NCI-H2029 treated with DMSO at 0.1 percent for 48 hours (cell line): Measurements from ENCODE around the gene PHC2.
A peak's percentile ranks its signal among the peaks of the same experiment; 100 is the strongest.

Experiments used
- DNase-seq: peaks from one replicate; lab custom pipeline; 2025; lab: John Stamatoyannopoulos, UW

PHC2 gene

DNA sequence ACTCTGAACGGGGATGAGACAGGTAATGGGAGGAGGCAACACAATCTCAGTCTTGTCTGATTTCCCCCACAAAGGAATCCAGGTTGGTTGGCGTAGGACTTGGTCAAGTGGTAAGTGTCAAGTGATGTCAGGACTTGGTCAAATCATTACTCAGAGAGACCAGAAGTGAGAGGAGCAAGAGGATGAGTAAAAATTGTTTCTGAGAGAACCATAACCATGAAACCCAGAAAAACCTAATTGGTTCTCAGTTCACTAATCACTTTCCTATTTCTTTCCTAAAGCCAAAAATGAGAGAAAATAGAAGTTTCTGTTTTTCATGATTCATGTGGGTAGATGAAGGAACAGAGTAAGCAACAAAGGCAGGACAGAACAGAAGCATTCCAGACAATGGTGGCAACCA lies 5.0 kb downstream of the PHC2 start:
- DNase-seq = no peak

DNA sequence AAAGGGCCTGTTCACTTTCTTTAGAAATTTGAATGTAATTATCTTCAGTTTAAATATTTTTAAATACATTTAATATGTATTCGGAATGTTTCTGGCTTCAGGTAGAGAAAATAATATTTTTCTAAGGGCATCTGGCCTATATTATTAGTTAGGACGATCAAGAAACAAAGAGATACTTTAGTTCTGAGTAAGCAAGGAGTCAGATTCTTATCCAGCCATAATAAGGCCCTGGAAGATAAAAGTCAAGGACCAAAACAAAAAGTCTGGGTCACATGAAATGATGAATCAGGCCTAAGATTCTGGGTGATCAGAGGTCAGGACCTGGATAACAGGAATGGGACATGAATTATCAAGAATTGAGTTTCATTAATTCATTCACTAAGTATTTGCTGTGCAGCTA lies 6.3 kb downstream of the PHC2 start:
- DNase-seq = no peak

DNA sequence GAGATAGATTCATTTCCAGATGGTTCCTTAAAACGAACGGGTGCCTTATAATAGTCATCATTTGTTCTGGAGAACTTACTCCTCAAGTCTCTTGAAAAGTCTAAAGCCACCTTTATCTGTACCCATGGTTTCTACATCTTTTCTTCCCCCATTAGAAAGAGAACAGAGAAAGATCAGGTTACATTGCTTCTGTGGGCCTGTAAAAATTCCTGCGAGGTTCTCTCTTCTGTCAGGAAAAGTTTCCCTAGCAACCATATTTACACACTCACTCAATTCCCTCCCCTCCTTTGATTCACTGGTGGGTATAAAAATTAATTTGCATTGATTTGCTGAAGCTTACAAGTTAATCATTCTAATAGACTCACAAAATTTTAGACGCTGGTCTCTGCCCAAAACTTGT lies 6.7 kb downstream of the PHC2 start:
- no peak for DNase-seq

DNA sequence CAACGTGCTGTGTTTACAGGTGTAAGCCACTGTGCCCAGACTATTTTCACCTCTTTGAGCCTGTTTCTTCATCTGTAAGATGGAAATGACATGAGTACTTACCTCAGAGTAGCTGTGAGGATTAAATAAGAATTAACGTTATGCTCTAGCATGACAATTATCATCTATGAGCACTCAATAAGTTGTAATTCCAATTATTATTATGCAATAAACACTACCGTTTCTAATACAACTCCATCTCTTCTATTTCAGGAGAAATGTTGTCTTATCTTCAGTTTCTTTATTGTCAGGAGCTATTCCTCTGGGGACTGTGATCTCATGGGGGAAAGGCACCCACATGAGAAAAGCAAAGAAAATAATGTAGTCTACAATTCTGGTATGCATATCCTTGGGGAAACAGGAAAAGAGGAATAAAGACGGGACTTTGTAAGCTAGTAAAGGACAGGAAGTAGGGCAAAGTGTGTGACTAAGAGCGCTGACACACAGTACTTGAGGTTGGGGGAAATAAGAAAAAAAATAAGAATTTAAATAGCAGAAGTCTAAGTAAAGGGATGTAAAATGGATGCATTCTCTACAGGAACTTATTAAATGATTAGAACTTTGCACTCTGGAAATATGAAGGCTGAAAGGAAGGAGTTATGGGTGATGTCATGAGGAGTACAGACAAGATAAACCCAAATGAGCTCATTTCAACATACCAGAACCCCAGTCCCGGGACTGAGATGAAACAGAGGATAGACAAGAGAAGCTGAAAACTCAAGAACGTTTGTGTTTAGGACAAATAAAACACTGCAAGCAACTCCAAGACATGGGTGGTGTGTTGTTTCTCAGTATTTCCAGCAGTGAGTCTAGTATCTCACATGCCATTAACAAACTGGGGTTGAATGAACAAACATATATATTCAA lies 9.8 kb downstream of the PHC2 start:
- DNase-seq = no peak

DNA sequence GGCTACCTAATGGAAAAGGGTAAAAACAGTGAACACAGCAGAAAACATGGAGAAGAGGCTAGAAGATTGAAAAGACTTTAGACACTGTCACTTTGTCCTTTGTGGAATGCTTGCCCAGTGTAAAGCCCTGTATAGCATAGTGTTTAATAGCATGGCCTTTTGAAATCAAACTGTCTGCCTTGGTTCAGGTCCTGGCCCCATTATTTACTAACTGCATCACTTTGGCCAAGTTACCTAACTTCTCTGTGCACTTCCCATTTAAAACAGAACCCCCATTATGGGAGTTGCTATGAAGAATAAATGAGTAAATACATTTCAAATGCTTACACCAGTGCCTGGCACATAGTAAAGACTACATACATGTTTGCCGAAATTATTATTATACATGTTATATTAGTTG lies 12.1 kb downstream of the PHC2 start:
- DNase-seq = no peak

DNA sequence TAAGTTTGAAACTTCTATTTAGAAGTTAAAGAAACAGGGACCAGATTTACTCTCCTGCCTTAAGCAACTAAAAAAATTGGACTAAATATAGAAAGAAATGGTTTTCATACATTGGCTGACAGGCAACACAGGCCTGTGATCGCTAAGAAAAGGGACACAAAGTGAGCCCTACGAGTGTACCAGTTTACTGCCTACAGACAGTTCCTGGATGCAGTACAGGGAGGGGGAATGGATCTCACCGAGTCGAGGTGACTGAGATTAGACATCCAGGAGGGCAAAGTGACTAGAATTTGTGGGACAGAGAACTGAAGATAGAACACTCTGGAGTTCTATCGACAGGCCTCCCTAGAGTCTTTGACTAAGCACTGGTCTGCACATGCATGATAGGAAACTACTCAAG lies 16.0 kb downstream of the PHC2 start:
- DNase-seq = no peak

DNA sequence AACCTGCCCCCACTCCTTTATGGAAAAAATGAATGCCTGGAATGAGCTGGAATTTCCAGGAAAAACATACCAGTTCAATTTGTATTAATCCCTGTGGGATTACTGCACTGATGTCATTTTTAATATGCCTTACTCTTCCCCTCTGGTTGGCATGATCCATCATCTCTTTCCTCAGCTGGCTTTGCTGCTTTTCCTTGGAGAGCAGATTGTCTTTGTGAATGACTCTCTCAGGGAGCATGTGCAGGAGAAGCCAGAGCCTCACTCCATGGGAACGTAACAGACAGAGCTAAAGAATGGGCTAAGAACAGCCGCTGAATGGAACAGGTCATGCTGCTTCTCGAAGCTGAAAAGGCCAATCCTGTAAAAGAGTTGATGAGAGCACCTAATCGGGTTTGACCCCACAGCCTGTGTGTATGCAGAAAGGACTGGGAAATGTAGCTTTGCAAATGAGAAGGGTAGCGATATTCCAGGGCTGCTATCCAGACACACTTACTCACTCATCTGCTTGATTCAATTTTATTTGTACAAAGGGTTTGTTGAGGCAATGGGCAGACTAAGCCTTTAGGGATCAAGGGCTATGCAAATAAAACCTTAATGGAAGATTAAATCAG lies 20.7 kb downstream of the PHC2 start:
- DNase-seq = peak; percentile 46

DNA sequence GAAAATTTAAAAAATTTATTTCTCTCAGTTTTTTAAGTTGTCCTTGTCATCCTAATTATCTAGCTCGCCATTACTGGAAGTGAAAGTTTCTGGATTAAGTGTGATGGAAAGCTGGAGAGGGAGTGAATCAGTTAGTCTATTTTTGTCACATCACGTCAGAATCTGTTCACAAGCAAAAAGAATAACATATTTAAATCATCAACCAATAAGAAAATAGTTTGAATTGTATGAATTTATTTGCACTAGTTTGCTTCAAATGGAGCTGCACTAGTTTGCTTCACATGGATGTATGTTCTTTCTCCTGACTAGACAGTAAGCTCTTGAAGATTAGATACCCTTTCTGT lies 22.8 kb downstream of the PHC2 start:
- no peak for DNase-seq

DNA sequence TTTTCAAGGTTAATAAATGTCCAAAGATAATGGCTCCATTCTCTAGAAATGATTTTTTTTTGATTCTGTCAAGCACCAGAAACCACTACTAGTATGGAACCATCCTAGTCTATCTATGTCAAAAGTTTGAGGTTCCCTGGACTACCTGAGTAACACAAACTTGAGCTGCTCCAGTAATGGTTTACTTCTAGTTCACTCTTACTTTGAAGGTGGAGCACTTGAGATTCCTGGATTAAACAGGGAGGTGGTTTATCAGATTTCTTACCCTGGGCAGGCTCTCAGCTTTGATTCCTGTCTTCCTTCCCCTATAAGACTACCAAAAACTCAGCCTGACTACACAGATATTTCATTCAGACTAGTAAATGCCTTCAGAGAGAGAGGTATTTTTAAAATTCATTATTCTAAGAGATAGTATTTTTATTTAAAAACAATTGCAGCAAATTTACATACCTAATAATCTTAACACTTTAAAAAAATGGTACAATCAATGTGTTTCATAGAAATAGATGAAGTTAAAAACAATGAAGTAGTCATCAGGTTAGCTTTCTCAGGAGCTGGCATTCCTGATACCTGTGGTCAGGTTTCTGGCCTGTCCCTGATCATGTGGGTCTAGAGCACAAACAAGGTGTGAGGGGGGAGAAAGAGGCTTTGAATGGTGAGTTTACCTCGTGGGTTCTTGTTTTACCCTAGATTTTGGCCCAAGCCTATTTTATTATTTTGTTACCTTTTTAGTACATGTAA lies 23.4 kb downstream of the PHC2 start:
- DNase-seq = no peak

DNA sequence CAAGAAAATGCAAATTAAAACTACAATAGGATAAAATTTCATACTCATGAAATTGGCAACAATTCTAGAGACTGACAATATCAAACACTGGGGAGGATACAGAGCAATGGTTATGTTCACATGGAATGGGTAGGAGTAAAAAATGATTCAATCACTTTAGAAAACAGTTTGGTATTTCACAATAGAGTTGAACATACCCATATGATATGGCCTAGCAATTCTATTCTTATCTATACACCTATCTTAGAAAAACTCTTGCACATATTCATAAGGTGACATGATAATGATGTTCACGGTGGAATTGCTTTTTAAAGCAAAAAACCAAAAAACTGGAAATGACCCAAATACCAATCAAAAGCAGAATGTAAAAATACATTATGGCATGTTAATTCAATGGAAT lies 28.7 kb downstream of the PHC2 start:
- DNase-seq = no peak

DNA sequence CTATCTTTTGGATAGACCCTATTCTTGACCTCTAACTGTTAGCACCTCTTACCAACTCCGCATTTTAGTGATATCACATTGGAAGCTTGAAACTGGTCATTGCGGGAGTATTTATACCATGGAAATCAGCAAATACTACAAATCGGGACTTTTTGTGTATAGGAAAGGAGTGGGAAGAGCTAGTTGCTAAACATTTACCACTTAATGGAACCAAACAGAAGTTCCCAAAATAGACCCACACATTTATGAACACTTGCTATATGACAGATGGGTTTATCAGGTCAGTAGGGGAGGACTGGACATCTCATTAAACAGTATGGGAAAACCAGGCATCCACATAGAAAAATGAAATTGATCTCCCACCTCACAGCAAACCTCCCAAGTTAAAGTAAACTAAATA lies 29.4 kb downstream of the PHC2 start:
- DNase-seq = no peak

DNA sequence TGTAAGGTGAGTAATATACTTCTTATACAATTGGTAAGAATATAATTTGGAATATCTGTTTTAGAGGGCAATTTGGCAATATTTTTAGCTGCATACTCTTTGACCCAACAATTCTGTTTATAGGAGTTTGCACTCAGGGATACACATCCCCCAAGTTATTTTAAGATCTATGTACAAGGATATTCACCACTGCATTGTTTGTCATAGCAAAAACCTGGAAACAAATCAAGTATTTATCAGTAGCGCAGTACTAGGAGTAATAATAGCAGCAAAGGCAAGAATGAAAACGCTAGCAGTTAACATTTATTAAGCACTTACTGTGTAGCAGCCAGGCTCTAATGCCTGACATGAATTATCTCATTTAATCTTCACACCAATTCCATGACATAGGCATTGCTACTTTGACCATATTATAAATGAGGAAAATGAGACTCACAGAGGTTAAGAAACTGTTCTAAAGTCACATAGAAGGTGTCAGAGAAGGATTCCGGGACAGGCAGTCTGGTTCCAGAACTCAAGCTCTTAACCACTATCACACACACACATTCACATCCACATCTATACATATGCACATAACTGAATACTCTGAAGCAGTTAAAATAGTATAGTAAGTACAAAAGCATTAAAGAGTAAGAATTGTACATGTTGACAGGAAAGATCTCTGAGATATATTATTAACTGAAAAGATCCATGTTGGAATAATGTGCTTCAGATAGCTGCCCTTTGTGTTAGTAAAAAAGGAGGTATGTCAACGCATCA lies 30.6 kb downstream of the PHC2 start:
- no peak for DNase-seq

DNA sequence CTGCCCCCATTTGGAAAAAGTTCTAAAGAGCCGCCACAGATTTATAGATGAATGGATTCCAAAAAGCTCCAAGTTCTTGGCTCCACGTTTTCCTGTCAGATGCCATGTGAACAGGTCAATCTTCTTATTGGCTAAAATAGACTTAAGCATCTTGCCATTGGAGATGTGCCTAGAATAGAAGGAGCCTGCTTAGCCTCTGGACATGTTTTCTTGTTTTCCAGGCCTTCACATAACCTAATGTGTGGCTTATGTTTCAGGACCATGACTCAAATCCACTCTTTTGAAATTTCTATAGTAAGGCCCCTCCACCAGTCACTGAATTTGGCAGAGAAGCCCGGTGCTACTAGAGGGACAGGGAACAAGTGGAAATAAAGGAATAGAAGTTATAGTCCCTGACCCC lies 31.5 kb downstream of the PHC2 start:
- no peak for DNase-seq

DNA sequence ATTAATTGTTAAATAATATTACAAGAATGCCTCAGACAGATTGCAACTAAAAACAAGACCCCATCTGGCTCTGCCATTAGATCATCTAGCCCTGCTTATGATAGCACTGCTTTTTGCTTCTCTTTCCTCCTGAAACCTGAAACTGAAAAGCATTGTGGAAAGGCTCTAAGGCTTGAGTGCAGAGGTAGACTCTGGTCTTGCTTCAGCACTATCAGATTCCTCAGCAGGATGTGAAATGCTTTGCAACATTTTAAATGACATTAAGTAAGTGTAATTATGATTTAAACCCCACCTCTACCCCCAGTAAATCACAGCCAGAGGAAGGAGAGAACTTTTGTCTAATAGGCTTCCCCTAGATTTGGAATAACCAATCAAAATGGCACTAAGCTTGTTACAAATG lies 32.9 kb downstream of the PHC2 start:
- no peak for DNase-seq

DNA sequence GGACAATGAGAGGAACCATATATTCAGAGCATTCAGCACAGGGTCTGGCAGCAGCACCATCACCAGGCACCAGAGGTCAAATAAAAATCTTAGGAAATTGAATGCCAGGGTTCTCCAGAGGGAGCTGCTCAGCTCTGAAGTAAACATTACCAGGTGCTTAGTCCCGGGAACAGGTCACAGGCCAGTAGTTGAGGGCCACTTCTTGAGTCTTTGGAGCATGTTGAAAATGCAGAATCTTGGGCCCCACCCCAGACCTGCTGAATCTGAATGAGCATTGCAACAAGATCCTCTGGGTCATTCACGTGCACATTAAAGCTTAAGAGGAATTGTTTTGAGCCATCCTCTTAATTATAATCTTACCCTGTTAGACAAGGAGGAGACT lies 33.8 kb downstream of the PHC2 start:
- no peak for DNase-seq

DNA sequence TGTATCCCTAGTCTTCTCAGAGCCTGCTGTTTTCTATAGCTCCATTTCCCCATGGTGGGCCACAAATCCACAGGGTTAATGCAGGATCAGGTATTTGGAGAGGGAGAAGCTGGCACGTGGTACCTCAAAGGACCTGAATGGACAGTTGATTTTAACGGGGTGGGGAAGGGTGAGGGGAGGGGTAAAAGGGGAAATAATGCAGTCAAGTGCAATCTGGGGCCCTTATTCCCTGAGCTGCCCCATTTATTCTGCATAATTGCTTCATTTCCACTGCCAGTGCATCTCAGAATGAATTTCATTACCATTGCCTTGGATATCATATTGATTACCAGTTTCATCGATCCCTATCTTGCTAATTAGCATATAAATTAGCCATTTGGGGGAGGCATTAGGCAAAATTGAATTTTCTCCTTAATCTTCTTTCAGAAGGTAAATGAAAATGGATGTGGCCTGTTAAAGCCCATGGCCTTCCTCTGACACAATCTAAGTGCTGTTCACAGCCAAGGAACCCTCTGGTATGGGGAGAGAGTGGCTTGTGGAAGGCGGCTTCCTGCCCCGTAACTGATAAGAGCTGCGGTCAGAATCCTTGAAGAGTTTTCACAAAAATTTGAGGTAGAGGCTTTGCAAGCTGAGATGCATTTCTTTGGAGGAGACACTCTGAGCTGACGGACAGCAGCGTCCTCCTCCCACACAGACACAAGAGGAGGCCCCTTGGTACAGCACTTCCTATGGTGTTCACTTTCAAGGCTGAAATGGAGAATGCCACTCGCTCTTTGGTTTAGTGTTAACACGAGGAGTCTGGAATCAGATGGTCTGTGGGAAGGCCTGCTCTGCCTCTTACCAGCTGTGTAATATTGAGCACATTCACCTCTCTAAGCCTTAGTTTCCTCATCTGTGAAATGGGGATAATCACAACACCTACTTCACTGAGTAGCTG lies 34.4 kb downstream of the PHC2 start:
- DNase-seq = no peak

DNA sequence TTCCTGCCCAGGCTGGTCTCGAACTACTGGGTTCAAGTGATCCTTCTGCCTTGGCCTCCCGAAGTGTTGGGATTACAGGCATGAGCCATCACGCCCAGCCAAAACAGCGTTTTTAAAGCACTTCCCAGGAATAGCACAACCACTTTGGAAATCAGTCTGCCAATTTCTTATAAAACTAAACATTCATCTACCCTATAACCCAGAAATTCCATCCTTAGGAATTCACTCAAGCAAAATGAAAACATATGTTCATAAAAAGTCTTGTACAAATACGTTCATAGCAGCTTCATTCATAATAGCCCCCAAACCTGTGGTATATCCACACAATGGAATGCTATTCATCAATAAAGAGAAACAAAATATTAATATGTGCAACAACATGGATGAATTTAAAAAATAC lies 36.1 kb downstream of the PHC2 start:
- no peak for DNase-seq

DNA sequence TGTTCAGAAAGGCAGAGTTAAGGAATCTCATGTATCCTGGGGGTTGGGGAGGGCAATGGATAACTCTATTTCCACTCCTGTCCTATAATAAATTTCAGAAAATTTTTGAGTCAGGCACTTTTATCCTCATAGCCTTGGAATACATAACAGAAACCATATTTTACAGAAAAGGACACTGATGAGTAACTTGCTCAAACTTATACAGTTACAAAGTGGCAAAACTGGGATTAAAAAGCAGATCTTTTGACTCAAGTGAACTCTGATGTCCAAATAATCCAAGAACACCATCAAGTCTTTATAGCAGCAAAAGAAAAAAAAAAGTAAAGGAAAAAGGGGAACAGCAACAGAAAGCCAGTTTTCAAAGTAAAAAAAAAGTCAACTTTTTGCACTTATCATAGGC lies 36.9 kb downstream of the PHC2 start:
- no peak for DNase-seq

DNA sequence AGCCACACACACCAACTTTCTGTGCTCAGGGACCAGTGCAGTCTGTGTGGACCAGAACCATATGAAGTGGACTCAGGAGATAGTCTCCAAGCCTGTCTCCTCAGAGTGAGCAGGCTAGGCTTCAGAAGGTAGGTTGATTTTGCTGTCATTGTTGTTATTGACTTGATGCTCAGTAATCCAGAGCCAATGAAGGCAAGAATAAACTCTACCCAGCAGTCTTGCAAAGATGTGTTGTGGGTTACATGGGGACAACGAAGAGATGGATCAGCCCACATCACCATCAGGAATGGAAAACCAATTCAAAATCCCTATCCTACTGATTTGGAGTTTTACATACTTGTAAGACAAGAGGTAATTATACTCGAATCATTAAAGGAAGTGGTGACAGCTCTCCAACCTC lies 37.4 kb downstream of the PHC2 start:
- no peak for DNase-seq

DNA sequence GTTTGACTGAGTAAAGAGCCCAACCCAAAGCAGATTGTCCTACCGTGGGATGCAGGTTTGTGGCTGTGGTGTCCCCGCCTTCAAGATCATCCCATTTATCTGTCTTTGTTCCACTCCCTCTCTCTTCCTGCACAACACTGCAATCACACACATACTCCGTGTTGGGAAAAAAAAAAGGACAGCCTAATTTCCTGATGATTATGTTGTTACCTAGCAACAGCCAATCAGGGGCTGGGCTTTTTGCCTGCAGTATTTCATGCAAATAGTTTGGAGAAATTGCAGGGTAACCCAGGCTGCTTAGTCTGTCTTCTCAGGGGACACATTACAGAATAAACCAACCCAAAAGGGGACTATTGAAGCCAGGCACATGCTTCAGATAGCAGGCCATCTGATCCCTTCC lies 38.3 kb downstream of the PHC2 start:
- DNase-seq = no peak

DNA sequence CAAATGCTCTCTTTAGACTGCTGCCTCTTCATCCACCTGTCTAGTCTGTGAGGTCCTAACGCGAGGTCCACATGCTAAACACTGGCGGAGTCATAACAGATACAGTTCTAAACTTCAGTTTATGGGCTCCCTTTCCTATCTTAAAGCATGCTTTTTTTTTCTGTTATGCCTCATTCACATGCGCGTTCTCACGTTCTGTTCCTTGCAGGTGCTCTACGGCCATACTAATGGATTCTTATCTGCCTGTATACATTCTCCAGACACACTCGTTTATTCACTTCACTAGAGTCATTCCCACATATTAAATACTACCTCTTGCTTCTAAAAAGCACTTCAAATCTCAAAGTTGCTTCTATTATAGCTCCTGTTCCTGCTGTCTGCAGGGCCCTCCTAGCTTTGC lies 38.7 kb downstream of the PHC2 start:
- DNase-seq = no peak
